WTC11 (cell line): ENCODE results near the gene DHX30. TPM values are rescaled to one million over a fixed set of nuclear protein-coding genes. Genes with fewer than 3 reads are reported as not detected.
A peak's percentile ranks its signal among the peaks of the same experiment; 100 is the strongest.

ENCODE experiments used
- ATAC-seq: fragments of 200-7000 bp; cut with Tn5 transposase; 2 replicates; pipeline ENCODE4 v1.10.0; 2021; ENCODE audit warnings: mild to moderate bottlenecking, moderate library complexity
- CTCF ChIA-PET: fragments of 300-600 bp; sonication (Branson Sonifier 250); formaldehyde crosslinking; loops from one replicate; lab custom pipeline; 2021; ENCODE audit warnings: antibody characterized with exemption; lab: Charles Lee
- POLR2A ChIA-PET: fragments of 350-600 bp; sonication (Branson Sonifier 250); formaldehyde crosslinking; loops from one replicate; lab custom pipeline; 2021; ENCODE audit warnings: antibody characterized with exemption; lab: Charles Lee
- DNase-seq: peaks from one replicate; pipeline ENCODE4 v3.0.0; 2021; ENCODE audit warnings: low spot score
- H3K27ac Mint-ChIP-seq: 2 replicates; pipeline ENCODE4 v1.8.0; 2021; ENCODE audit warnings: mixed read lengths
- H3K27me3 Mint-ChIP-seq: 2 replicates; pipeline ENCODE4 v1.8.0; 2021; ENCODE audit warnings: low read depth, mild to moderate bottlenecking, moderate library complexity, mixed read lengths
- H3K36me3 Mint-ChIP-seq: 2 replicates; pipeline ENCODE4 v1.8.0; 2021; ENCODE audit warnings: mixed read lengths
- H3K4me1 Mint-ChIP-seq: 2 replicates; pipeline ENCODE4 v1.8.0; 2022; ENCODE audit warnings: mixed read lengths
- H3K4me3 Mint-ChIP-seq: 2 replicates; pipeline ENCODE4 v1.8.0; 2021; ENCODE audit warnings: mild to moderate bottlenecking, moderate library complexity, mixed read lengths
- H3K9me3 Mint-ChIP-seq: 2 replicates; pipeline ENCODE4 v1.8.0; 2021; ENCODE audit warnings: mixed read lengths
- CBFB ChIP-seq: sonication (generic); formaldehyde crosslinking; IDR thresholded peaks from 2 replicates; pipeline ENCODE4 v1.8.1; 2022; ENCODE audit warnings: mild to moderate bottlenecking, low read depth, missing genetic modification reagents
- CREB1 ChIP-seq: sonication (generic); formaldehyde crosslinking; IDR thresholded peaks from 2 replicates; pipeline ENCODE4 v1.8.0; 2023; ENCODE audit warnings: mild to moderate bottlenecking, missing genetic modification reagents
- EMX1 ChIP-seq: fragments of 250-450 bp; sonication (Bioruptor Pico); IDR thresholded peaks from 2 replicates; pipeline ENCODE4 v1.8.0; 2021; ENCODE audit warnings: mild to moderate bottlenecking
- FOXP1 ChIP-seq: sonication (generic); formaldehyde crosslinking; IDR thresholded peaks from 2 replicates; pipeline ENCODE4 v1.8.0; 2022; ENCODE audit warnings: missing genetic modification reagents, mild to moderate bottlenecking, moderate library complexity, borderline replicate concordance
- MYBL2 ChIP-seq: sonication (generic); formaldehyde crosslinking; IDR thresholded peaks from 2 replicates; pipeline ENCODE4 v1.8.1; 2023; ENCODE audit warnings: mild to moderate bottlenecking, moderate library complexity, missing genetic modification reagents
- NFYB ChIP-seq: sonication (generic); formaldehyde crosslinking; conservative IDR thresholded peaks from 2 replicates; pipeline ENCODE4 v1.8.0; 2022; ENCODE audit warnings: low read depth, missing genetic modification reagents
- NR2C2 ChIP-seq: sonication (generic); formaldehyde crosslinking; IDR thresholded peaks from 2 replicates; pipeline ENCODE4 v1.8.0; 2022; ENCODE audit warnings: mild to moderate bottlenecking, missing genetic modification reagents
- NR3C1 ChIP-seq: sonication (generic); formaldehyde crosslinking; conservative IDR thresholded peaks from 2 replicates; pipeline ENCODE4 v1.8.1; 2023; ENCODE audit warnings: low read depth, mild to moderate bottlenecking, missing genetic modification reagents
- OVOL2 ChIP-seq: fragments of 250-450 bp; sonication (Bioruptor Pico); IDR thresholded peaks from 2 replicates; pipeline ENCODE4 v1.9.0; 2021; ENCODE audit warnings: mild to moderate bottlenecking, borderline replicate concordance
- PRRX2 ChIP-seq: fragments of 250-450 bp; sonication (Bioruptor Pico); IDR thresholded peaks from 2 replicates; pipeline ENCODE4 v1.8.0; 2021; ENCODE audit warnings: mild to moderate bottlenecking
- SMAD3 ChIP-seq: sonication (generic); formaldehyde crosslinking; IDR thresholded peaks from 2 replicates; pipeline ENCODE4 v1.8.0; 2022; ENCODE audit warnings: missing genetic modification reagents, mild to moderate bottlenecking, borderline replicate concordance
- SOX15 ChIP-seq: fragments of 250-450 bp; sonication (Bioruptor Pico); IDR thresholded peaks from 2 replicates; pipeline ENCODE4 v1.9.0; 2021; ENCODE audit warnings: mild to moderate bottlenecking
- TP53 ChIP-seq: sonication (generic); formaldehyde crosslinking; IDR thresholded peaks from 2 replicates; pipeline ENCODE4 v1.8.1; 2023; ENCODE audit warnings: mild to moderate bottlenecking, missing genetic modification reagents
- ZNF121 ChIP-seq: sonication (generic); formaldehyde crosslinking; IDR thresholded peaks from 2 replicates; pipeline ENCODE4 v1.8.0; 2023; ENCODE audit warnings: missing genetic modification reagents
- total RNA-seq: library from RNA; stranded (reverse); gene quantifications from 3 replicates; pipeline ENCODE4 v1.2.3, GENCODE V29; 2021
- TF ChIP-seq, protein P1 (sequence below): fragments of 250-450 bp; sonication (Bioruptor Pico); conservative IDR thresholded peaks from 2 replicates; pipeline ENCODE4 v1.9.0; 2021; ENCODE audit warnings: mild to moderate bottlenecking
- TF ChIP-seq, protein P2 (sequence below): sonication (generic); formaldehyde crosslinking; IDR thresholded peaks from 2 replicates; pipeline ENCODE4 v1.8.1; 2023; ENCODE audit warnings: mild to moderate bottlenecking, moderate library complexity, missing genetic modification reagents
- TF ChIP-seq, protein P3 (sequence below): sonication (generic); formaldehyde crosslinking; IDR thresholded peaks from 2 replicates; pipeline ENCODE4 v1.8.0; 2022; ENCODE audit warnings: mild to moderate bottlenecking, missing genetic modification reagents
- TF ChIP-seq, protein P4 (sequence below): sonication (generic); formaldehyde crosslinking; IDR thresholded peaks from 2 replicates; pipeline ENCODE4 v1.8.0; 2022; ENCODE audit warnings: mild to moderate bottlenecking, missing genetic modification reagents

The DHX30 gene
- total RNA-seq, 1 experiment from 2014 or later, result 98.1 TPM

DNA sequence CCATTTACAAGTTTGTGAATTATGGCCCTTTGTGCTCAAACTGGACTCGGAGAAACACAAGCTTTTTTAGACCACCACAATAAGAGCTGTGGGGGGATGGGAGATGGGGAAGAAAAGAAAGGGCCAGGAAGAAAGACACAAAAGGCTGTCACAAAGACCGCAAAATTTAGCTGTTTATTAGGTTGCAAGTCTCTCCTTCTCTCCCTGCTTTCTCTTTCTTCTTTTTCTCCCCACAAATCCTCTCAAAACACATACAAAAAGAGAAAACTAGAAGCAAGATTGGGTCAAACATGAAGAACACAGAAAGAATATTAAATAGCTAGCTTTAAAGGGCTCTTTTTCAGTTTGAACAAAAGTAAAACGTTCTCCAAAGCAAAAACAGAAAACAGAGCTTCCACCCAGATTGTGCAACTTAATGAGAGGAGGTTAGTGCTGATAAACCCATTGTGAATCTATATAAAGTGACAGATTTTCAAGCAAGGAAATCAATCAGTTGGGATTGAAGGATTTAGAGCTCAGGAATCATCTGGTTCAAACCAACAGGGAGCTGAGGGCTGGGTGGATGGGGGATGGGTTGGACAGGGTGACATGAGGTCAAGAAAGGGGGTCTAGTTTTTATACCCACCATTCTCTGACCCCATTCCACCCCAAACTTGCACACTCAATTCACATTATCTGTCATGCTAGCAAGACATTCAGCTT lies 87.3 kb downstream of the DHX30 start:
- DNase-seq (no peak), ATAC-seq (peak; percentile 21; the same call in 1 of the 2 replicates)
- peak overlapping the region; percentile 32 for H3K4me3 Mint-ChIP-seq
- H3K36me3 Mint-ChIP-seq, result peaks cover 20% of the 10 kb centered on the region
- peaks cover 50% of the 10 kb centered on the region for H3K4me1 Mint-ChIP-seq
- peaks cover 10% of the 10 kb centered on the region for H3K9me3 Mint-ChIP-seq
- peak overlapping the region; percentile 76 for H3K27ac Mint-ChIP-seq
- H3K27me3 Mint-ChIP-seq, result no peaks in the 10 kb centered on the region
- CTCF ChIA-PET, result interaction anchor here (0.7 to 3.2 kb wide), 11 partner anchors 8 to 270 kb away, joined by 3 to 30 read pairs (median 8); no protein-coding TSS in a partner anchor
- TF ChIP-seq TP53 (CRISPR knock-in tag), result no peak
- TF ChIP-seq ZNF121 (CRISPR knock-in tag), result 0 out of 2 replicates have a peak, but pooled peaks have one; percentile 23
- POLR2A ChIA-PET, result interaction anchor here (0.5 to 1.5 kb wide), 3 partner anchors 11 to 199 kb away, joined by 3 to 4 read pairs (median 4); no protein-coding TSS in a partner anchor

DNA sequence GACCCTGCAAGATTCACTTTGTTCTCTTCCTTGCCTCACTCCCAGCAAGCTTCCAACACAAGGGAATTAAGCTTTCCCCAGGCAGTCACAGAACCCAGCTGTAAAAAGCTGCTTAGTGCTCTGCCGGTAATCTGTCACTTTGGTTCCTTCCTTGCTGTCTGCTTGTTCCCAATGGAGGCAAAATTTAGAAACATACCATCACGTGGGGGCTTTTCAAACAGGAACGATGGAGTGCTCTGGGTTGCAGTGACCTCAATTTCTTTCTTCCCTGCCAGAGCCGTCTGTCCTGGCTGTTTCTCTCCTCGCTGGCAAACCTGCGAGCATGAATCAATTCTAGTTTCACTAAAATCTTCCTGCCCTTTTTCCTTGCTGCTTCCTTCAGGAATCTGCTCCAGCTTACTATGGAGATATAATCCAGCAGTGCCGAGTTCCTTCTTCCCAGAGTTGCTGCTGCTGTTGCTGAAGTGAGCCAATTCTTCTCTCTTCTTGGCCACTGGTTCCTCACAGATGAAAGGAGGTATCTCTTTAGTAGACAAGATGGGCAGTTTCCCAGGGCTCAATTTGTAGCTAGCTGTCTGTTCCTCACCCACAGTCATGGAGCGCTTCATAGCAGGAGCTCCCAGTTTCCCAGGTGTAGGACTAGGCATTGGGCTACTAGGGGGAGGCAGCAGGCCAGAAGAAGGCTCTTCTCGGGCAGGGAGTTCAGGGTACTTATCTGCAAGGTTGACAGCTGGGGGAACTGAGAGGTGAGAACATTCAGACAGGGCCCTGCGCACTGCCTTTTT lies 88.1 kb downstream of the DHX30 start:
- Mint-ChIP-seq H3K36me3 (peaks cover 18% of the 10 kb centered on the region), H3K9me3 (peaks cover 10% of the 10 kb centered on the region), H3K27ac (peak overlapping the region; percentile 76), H3K27me3 (no peaks in the 10 kb centered on the region), H3K4me3 (no peak overlapping the region), H3K4me1 (peaks cover 50% of the 10 kb centered on the region)
- no peak for DNase-seq
- peak; percentile 20; the same call in 1 of the 2 replicates for ATAC-seq
- no peak for TF ChIP-seq OVOL2
- TF ChIP-seq NR3C1 (CRISPR knock-in tag), result no peak
- no peak for TF ChIP-seq CREB1 (CRISPR knock-in tag)
- no peak for TF ChIP-seq NR2C2 (CRISPR knock-in tag)
- no peak for TF ChIP-seq SMAD3 (CRISPR knock-in tag)
- no peak for TF ChIP-seq PRRX2 (CRISPR knock-in tag)
- no peak for TF ChIP-seq MYBL2 (CRISPR knock-in tag)
- no peak for TF ChIP-seq CBFB
- TF ChIP-seq, protein P1, sequence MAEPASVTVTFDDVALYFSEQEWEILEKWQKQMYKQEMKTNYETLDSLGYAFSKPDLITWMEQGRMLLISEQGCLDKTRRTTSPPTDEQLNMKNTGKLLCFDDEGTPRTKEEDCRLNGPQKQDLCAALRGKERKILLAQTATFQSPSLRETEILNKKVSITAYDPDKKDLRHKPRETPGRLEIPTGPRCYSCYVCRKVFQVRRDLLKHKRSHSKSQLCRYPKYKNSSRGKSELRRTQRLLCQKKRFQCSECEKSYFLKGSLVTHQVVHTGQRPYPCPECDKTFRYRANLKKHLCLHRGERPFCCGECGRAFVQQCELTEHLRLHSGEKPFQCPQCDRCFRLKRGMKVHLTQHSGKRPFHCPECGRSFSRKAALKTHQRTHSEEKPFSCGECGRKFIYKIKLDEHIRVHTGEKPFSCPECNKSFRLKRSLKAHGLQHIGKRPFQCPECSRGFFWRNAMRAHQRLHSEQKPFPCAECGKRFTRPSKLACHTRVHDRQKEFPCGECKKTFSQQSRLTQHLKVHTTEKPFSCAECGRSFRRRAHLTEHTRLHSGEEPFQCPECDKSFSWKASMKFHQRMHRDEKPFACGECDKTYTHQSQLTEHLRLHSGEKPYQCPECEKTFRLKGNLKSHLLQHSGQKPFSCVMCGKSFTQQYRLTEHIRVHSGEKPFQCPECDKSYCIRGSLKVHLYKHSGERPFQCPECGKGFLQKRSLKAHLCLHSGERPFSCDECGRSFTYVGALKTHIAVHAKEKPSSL (CRISPR knock-in tag), result no peak
- TF ChIP-seq, protein P2, sequence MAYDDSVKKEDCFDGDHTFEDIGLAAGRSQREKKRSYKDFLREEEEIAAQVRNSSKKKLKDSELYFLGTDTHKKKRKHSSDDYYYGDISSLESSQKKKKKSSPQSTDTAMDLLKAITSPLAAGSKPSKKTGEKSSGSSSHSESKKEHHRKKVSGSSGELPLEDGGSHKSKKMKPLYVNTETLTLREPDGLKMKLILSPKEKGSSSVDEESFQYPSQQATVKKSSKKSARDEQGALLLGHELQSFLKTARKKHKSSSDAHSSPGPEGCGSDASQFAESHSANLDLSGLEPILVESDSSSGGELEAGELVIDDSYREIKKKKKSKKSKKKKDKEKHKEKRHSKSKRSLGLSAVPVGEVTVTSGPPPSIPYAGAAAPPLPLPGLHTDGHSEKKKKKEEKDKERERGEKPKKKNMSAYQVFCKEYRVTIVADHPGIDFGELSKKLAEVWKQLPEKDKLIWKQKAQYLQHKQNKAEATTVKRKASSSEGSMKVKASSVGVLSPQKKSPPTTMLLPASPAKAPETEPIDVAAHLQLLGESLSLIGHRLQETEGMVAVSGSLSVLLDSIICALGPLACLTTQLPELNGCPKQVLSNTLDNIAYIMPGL (CRISPR knock-in tag), result no peak
- ChIA-PET POLR2A (interaction anchor here (0.5 to 1.5 kb wide), 3 partner anchors 10 to 198 kb away, joined by 3 to 4 read pairs (median 4); no protein-coding TSS in a partner anchor), CTCF (interaction anchor here (0.7 to 3.2 kb wide), 11 partner anchors 9 to 270 kb away, joined by 3 to 30 read pairs (median 8); no protein-coding TSS in a partner anchor)

DNA sequence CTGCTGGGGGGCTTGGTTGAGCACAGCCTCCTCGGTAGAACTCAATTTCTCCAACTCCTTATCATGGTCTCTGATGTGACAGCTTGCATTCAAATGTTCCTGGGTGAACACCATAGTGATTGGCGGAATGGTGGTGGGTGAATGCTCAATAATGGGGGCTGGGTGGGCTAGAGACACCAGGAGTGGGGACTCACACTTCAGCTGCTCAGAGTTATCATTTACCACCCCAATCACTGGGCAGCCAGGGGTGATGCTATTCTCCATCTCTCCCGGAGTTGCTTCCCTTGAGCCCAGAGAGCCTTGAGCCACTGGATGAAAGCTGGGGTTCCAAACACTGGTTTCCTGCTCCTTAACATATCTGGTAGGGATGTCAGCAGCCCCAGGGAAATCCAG lies 88.7 kb downstream of the DHX30 start:
- Mint-ChIP-seq H3K9me3 (peaks cover 10% of the 10 kb centered on the region), H3K4me3 (no peak overlapping the region), H3K27ac (no peak overlapping the region), H3K4me1 (peaks cover 50% of the 10 kb centered on the region), H3K36me3 (peaks cover 18% of the 10 kb centered on the region), H3K27me3 (no peaks in the 10 kb centered on the region)
- no peak for ATAC-seq
- POLR2A ChIA-PET, result no interaction called here
- DNase-seq, result no peak
- CTCF ChIA-PET, result interaction anchor here (1.5 to 3.2 kb wide), 4 partner anchors 10 to 260 kb away, joined by 5 to 30 read pairs (median 9); no protein-coding TSS in a partner anchor
- TF ChIP-seq, protein P3, sequence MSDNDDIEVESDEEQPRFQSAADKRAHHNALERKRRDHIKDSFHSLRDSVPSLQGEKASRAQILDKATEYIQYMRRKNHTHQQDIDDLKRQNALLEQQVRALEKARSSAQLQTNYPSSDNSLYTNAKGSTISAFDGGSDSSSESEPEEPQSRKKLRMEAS, result no peak
- TF ChIP-seq EMX1 (no peak), SOX15 (no peak), NFYB (CRISPR knock-in tag) (no peak), FOXP1 (CRISPR knock-in tag) (no peak)
- TF ChIP-seq, protein P4, sequence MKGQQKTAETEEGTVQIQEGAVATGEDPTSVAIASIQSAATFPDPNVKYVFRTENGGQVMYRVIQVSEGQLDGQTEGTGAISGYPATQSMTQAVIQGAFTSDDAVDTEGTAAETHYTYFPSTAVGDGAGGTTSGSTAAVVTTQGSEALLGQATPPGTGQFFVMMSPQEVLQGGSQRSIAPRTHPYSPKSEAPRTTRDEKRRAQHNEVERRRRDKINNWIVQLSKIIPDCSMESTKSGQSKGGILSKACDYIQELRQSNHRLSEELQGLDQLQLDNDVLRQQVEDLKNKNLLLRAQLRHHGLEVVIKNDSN (CRISPR knock-in tag), result no peak
